HepG2 (cell line): ENCODE measurements around the gene SLC39A2. TPM values are rescaled to one million over a fixed set of nuclear protein-coding genes. Genes with fewer than 3 reads are reported as not detected.
A peak's percentile ranks its signal among the peaks of the same experiment; 100 is the strongest.

Experiments
- BRD4 ChIP-seq: sonication (generic); formaldehyde crosslinking; IDR thresholded peaks from 2 replicates; pipeline ENCODE4 v1.4.0; 2020; ENCODE audit warnings: missing genetic modification reagents
- DNMT3B ChIP-seq: conservative IDR thresholded peaks from 2 replicates; pipeline ENCODE4 v1.6.1; 2016; ENCODE audit warnings: missing biosample characterization, control low read depth
- EHMT2 ChIP-seq: fragments of 200-600 bp; sonication (generic); IDR thresholded peaks from 2 replicates; pipeline ENCODE4 v1.7.0; 2017; ENCODE audit warnings: antibody characterized with exemption, low read depth, low read length, borderline replicate concordance
- GABPA ChIP-seq, 2 experiments: IDR thresholded peaks; 2 replicates each; pipeline ENCODE4 v1.6.1; 2011 to 2016; ENCODE audit warnings: low read depth in 2 of 2, low read length in 1 of 2, missing biosample characterization in 1 of 2, missing genetic modification characterization in 1 of 2
- GATA4 ChIP-seq: sonication (generic); IDR thresholded peaks from 2 replicates; pipeline ENCODE4 v1.6.1; 2016; ENCODE audit warnings: antibody characterized with exemption, low read depth, borderline replicate concordance
- HDAC6 ChIP-seq: fragments of 200-600 bp; sonication (generic); IDR thresholded peaks from 2 replicates; pipeline ENCODE4 v1.7.0; 2017; ENCODE audit warnings: mild to moderate bottlenecking, antibody characterized with exemption, low read length, low read depth
- HNRNPLL ChIP-seq: fragments of 200-400 bp; formaldehyde crosslinking; IDR thresholded peaks from 2 replicates; pipeline ENCODE4 v1.6.1; 2017; ENCODE audit warnings: mild to moderate bottlenecking, low read depth, low read length; ENCODE audit not compliant: poor library complexity, severe bottlenecking
- ISX ChIP-seq: sonication (generic); formaldehyde crosslinking; conservative IDR thresholded peaks from 2 replicates; pipeline ENCODE4 v1.5.0; 2020; ENCODE audit warnings: missing genetic modification reagents
- KAT8 ChIP-seq: IDR thresholded peaks from 2 replicates; pipeline ENCODE4 v1.6.1; 2016; ENCODE audit warnings: missing genetic modification reagents, missing compliant biosample characterization
- MAZ ChIP-seq, 2 experiments: sonication (generic) in 1 of 2; formaldehyde crosslinking in 1 of 2; IDR thresholded peaks; 2 replicates each; pipeline versions ENCODE4 v1.5.0 to v1.6.1; 2012 to 2020; ENCODE audit warnings: low read depth in 2 of 2, mild to moderate bottlenecking in 2 of 2, borderline replicate concordance in 1 of 2, improper control_type of control experiment in 1 of 2, low read length in 1 of 2, missing genetic modification reagents in 1 of 2, moderate library complexity in 1 of 2
- NBN ChIP-seq: fragments of 450-650 bp; conservative IDR thresholded peaks from 2 replicates; pipeline ENCODE4 v1.6.1; 2017
- NR2C2 ChIP-seq: sonication (generic); formaldehyde crosslinking; IDR thresholded peaks from 2 replicates; pipeline ENCODE4 v1.4.0; 2020; ENCODE audit warnings: missing genetic modification reagents, mild to moderate bottlenecking, moderate library complexity, borderline replicate concordance
- PCBP1 ChIP-seq: fragments of 200-400 bp; formaldehyde crosslinking; IDR thresholded peaks from 2 replicates; pipeline ENCODE4 v1.6.1; 2017; ENCODE audit warnings: mild to moderate bottlenecking, low read depth, low read length, borderline replicate concordance
- PHB2 ChIP-seq: fragments of 450-650 bp; IDR thresholded peaks from 2 replicates; pipeline ENCODE4 v1.6.1; 2018; ENCODE audit not compliant: partially characterized antibody
- SETDB1 ChIP-seq: sonication (generic); formaldehyde crosslinking; IDR thresholded peaks from 2 replicates; pipeline ENCODE4 v1.5.1; 2020; ENCODE audit warnings: missing genetic modification reagents, mild to moderate bottlenecking, borderline replicate concordance
- TARDBP ChIP-seq: sonication (generic); formaldehyde crosslinking; IDR thresholded peaks from 2 replicates; pipeline ENCODE4 v1.8.0; 2022; ENCODE audit warnings: mild to moderate bottlenecking, missing genetic modification reagents
- ZEB1 ChIP-seq: IDR thresholded peaks from 2 replicates; pipeline ENCODE4 v1.6.1; 2012; ENCODE audit warnings: mild to moderate bottlenecking, low read depth, inconsistent platforms; ENCODE audit not compliant: insufficient replicate concordance
- ZFP90 ChIP-seq: sonication (generic); formaldehyde crosslinking; IDR thresholded peaks from 2 replicates; pipeline ENCODE4 v1.8.0; 2022; ENCODE audit warnings: missing genetic modification reagents, mild to moderate bottlenecking, inconsistent platforms, borderline replicate concordance
- ZNF234 ChIP-seq: sonication (generic); formaldehyde crosslinking; conservative IDR thresholded peaks from 2 replicates; pipeline ENCODE4 v1.5.1; 2020; ENCODE audit warnings: mild to moderate bottlenecking, missing genetic modification reagents
- ZNF44 ChIP-seq: sonication (generic); formaldehyde crosslinking; IDR thresholded peaks from 2 replicates; pipeline ENCODE4 v1.5.1; 2020; ENCODE audit warnings: mild to moderate bottlenecking, missing genetic modification reagents
- ZNF557 ChIP-seq: sonication (generic); formaldehyde crosslinking; IDR thresholded peaks from 2 replicates; pipeline ENCODE4 v1.4.0; 2020; ENCODE audit warnings: missing genetic modification reagents
- polyA plus RNA-seq, 8 experiments: library from polyadenylated mRNA; depleted of rRNA in 3 of 8; stranded (reverse) in 7 of 8; unstranded in 1 of 8; fragments of >200 nt; fragmentation: Illumina TruSeq in 4 of 8; extraction: Trizol in 4 of 8; gene quantifications; 2 replicates each; pipeline versions ENCODE4 v1.2.1 to v1.2.3, GENCODE V29; 2011 to 2016; ENCODE audit warnings: low read depth in 4 of 8, missing spikeins in 1 of 8, mixed read lengths in 1 of 8; ENCODE audit not compliant: insufficient read depth in 1 of 8
- total RNA-seq, 5 experiments: library from RNA; depleted of rRNA; stranded (reverse); fragments of >200 nt; fragmentation: Illumina TruSeq; extraction: Trizol; gene quantifications; 2 replicates each; pipeline ENCODE4 v1.2.3, GENCODE V29; 2016; ENCODE audit warnings: low read depth in 1 of 5
- TF ChIP-seq, protein P1 (sequence below): sonication (generic); formaldehyde crosslinking; IDR thresholded peaks from 2 replicates; pipeline ENCODE4 v1.4.0; 2020; ENCODE audit warnings: low read depth, mild to moderate bottlenecking, missing genetic modification reagents
- TF ChIP-seq, protein P2 (sequence below): sonication (generic); formaldehyde crosslinking; conservative IDR thresholded peaks from 2 replicates; pipeline ENCODE4 v1.4.0; 2020; ENCODE audit warnings: mild to moderate bottlenecking, missing genetic modification reagents, moderate library complexity
- TF ChIP-seq, protein P3 (sequence below): sonication (generic); formaldehyde crosslinking; IDR thresholded peaks from 2 replicates; pipeline ENCODE4 v1.4.0; 2020; ENCODE audit warnings: missing genetic modification reagents, mild to moderate bottlenecking, borderline replicate concordance

Gene SLC39A2
- total and polyA plus RNA-seq, 2 of the 13 experiments (the other 11 are each of a cell fraction or from before 2014, with no cell fraction given): 0.08 to 0.11 TPM

DNA sequence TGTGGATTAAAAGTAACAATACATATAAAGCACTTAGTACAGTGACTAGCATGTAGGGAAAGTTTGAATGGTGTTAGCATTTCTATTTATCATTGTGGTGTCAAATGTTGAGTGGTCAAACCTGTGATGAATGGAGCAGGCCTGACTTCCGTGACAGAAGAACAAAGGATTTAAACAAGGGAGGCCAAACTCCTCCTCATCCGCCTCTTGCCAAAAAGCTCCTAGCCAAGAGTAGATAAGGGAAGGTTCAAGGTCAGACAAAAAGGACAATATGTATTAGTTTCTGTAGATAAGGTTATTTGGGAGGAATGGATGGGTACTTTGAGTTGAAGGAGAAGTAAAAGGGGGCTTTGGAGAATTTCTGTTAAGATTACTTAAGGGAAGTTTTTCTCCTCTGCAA lies 49.5 kb downstream of the SLC39A2 start (continued):
- TF ChIP-seq ZFP90 (CRISPR knock-in tag): no peak
- TF ChIP-seq ZNF557 (CRISPR knock-in tag): no peak
- peak; percentile 86 for TF ChIP-seq GATA4
- TF ChIP-seq, protein P1, sequence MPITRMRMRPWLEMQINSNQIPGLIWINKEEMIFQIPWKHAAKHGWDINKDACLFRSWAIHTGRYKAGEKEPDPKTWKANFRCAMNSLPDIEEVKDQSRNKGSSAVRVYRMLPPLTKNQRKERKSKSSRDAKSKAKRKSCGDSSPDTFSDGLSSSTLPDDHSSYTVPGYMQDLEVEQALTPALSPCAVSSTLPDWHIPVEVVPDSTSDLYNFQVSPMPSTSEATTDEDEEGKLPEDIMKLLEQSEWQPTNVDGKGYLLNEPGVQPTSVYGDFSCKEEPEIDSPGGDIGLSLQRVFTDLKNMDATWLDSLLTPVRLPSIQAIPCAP (CRISPR knock-in tag): no peak
- no peak for TF ChIP-seq NBN
- no peak for TF ChIP-seq BRD4 (CRISPR knock-in tag)
- no peak for TF ChIP-seq ISX
- TF ChIP-seq NR2C2 (CRISPR knock-in tag): no peak
- 0 out of 2 replicates have a peak, but pooled peaks have one; percentile 38 for TF ChIP-seq EHMT2
- TF ChIP-seq PCBP1: no peak
- TF ChIP-seq SETDB1 (CRISPR knock-in tag): no peak
- TF ChIP-seq, protein P2, sequence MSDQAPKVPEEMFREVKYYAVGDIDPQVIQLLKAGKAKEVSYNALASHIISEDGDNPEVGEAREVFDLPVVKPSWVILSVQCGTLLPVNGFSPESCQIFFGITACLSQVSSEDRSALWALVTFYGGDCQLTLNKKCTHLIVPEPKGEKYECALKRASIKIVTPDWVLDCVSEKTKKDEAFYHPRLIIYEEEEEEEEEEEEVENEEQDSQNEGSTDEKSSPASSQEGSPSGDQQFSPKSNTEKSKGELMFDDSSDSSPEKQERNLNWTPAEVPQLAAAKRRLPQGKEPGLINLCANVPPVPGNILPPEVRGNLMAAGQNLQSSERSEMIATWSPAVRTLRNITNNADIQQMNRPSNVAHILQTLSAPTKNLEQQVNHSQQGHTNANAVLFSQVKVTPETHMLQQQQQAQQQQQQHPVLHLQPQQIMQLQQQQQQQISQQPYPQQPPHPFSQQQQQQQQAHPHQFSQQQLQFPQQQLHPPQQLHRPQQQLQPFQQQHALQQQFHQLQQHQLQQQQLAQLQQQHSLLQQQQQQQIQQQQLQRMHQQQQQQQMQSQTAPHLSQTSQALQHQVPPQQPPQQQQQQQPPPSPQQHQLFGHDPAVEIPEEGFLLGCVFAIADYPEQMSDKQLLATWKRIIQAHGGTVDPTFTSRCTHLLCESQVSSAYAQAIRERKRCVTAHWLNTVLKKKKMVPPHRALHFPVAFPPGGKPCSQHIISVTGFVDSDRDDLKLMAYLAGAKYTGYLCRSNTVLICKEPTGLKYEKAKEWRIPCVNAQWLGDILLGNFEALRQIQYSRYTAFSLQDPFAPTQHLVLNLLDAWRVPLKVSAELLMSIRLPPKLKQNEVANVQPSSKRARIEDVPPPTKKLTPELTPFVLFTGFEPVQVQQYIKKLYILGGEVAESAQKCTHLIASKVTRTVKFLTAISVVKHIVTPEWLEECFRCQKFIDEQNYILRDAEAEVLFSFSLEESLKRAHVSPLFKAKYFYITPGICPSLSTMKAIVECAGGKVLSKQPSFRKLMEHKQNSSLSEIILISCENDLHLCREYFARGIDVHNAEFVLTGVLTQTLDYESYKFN (CRISPR knock-in tag): peak; percentile 56
- TF ChIP-seq TARDBP (CRISPR knock-in tag): no peak; the same call in 1 of the 2 replicates
- TF ChIP-seq DNMT3B (CRISPR knock-in tag): no peak
- no peak for TF ChIP-seq MAZ (IDR thresholded peaks at IDR 0.05; ENCODE audit: borderline replicate concordance, low read depth, low read length)
- TF ChIP-seq MAZ (CRISPR knock-in tag; IDR thresholded peaks at IDR 0.05; ENCODE audit: low read depth): no peak
- no peak for TF ChIP-seq GABPA (IDR thresholded peaks at IDR 0.05; ENCODE audit: low read depth, low read length)
- TF ChIP-seq GABPA (CRISPR knock-in tag; IDR thresholded peaks at IDR 0.05; ENCODE audit: low read depth): 0 out of 2 replicates have a peak, but pooled peaks have one; percentile 32
- no peak for TF ChIP-seq KAT8 (CRISPR knock-in tag)
- no peak for TF ChIP-seq ZEB1
- TF ChIP-seq ZNF44: no peak
- no peak for TF ChIP-seq ZNF234 (CRISPR knock-in tag)
- TF ChIP-seq PHB2: no peak
- TF ChIP-seq, protein P3, sequence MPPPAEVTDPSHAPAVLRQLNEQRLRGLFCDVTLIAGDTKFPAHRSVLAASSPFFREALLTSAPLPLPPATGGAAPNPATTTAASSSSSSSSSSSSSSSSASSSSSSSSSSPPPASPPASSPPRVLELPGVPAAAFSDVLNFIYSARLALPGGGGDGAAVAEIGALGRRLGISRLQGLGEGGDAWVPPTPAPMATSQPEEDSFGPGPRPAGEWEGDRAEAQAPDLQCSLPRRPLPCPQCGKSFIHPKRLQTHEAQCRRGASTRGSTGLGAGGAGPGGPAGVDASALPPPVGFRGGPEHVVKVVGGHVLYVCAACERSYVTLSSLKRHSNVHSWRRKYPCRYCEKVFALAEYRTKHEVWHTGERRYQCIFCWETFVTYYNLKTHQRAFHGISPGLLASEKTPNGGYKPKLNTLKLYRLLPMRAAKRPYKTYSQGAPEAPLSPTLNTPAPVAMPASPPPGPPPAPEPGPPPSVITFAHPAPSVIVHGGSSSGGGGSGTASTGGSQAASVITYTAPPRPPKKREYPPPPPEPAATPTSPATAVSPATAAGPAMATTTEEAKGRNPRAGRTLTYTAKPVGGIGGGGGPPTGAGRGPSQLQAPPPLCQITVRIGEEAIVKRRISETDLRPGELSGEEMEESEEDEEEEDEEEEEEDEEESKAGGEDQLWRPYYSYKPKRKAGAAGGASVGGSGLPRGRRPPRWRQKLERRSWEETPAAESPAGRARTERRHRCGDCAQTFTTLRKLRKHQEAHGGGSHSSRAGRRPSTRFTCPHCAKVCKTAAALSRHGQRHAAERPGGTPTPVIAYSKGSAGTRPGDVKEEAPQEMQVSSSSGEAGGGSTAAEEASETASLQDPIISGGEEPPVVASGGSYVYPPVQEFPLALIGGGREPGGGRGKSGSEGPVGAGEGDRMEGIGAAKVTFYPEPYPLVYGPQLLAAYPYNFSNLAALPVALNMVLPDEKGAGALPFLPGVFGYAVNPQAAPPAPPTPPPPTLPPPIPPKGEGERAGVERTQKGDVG (CRISPR knock-in tag): no peak
- no peak for TF ChIP-seq HNRNPLL
- no peak for TF ChIP-seq HDAC6
